Osteocyte (in vitro differentiated cells): ENCODE data around the gene PDE4B. TPM values are rescaled to one million over a fixed set of nuclear protein-coding genes. Genes with fewer than 3 reads are reported as not detected.

Source experiments
- DNase-seq: peaks from one replicate; pipeline ENCODE4 v3.0.0; 2021; ENCODE audit warnings: mixed read lengths; ENCODE audit not compliant: unreplicated experiment; ENCODE audit errors: extremely low spot score
- H3K27ac Mint-ChIP-seq: one replicate; pipeline ENCODE4 v1.8.0; 2021; ENCODE audit warnings: mild to moderate bottlenecking, mixed read lengths; ENCODE audit not compliant: unreplicated experiment
- H3K27me3 Mint-ChIP-seq: one replicate; pipeline ENCODE4 v1.8.0; 2021; ENCODE audit warnings: mixed read lengths; ENCODE audit not compliant: unreplicated experiment
- H3K36me3 Mint-ChIP-seq: one replicate; pipeline ENCODE4 v1.8.0; 2021; ENCODE audit warnings: mixed read lengths; ENCODE audit not compliant: unreplicated experiment
- H3K4me1 Mint-ChIP-seq: one replicate; pipeline ENCODE4 v1.8.0; 2021; ENCODE audit warnings: mixed read lengths; ENCODE audit not compliant: unreplicated experiment
- H3K4me3 Mint-ChIP-seq: one replicate; pipeline ENCODE4 v1.8.0; 2021; ENCODE audit warnings: mild to moderate bottlenecking, moderate library complexity, mixed read lengths; ENCODE audit not compliant: unreplicated experiment
- H3K9me3 Mint-ChIP-seq: one replicate; pipeline ENCODE4 v1.8.0; 2021; ENCODE audit warnings: mixed read lengths; ENCODE audit not compliant: unreplicated experiment
- CTCF ChIP-seq: fragments of 200-600 bp; sonication (generic); IDR thresholded peaks from 2 replicates; pipeline ENCODE4 v1.5.0; 2021; ENCODE audit warnings: antibody characterized with exemption, mild to moderate bottlenecking, moderate library complexity
- total RNA-seq: library from RNA; stranded (reverse); gene quantifications from 2 replicates; pipeline ENCODE4 v1.2.1, GENCODE V29; 2021

Gene PDE4B
- total RNA-seq, 1 donor from 2014 or later, result 53.1 TPM

- H3K27me3 Mint-ChIP-seq, result no peaks in the 10 kb centered on the region
- no peaks in the 10 kb centered on the region for H3K4me1 Mint-ChIP-seq
- TF ChIP-seq CTCF, result no peak
- H3K4me3 Mint-ChIP-seq, result no peak overlapping the region
- H3K36me3 Mint-ChIP-seq, result no peaks in the 10 kb centered on the region
- no peak overlapping the region for H3K27ac Mint-ChIP-seq
- DNase-seq, result no peak
- H3K9me3 Mint-ChIP-seq, result peaks cover 14% of the 10 kb centered on the region
These were observed 414.0 kb downstream of the PDE4B start for GRCh38 chr1:66206563-66207144.

- DNase-seq, result no peak
These were observed 414.8 kb downstream of the PDE4B start for GRCh38 chr1:66207484-66207883.

GRCh38 chr1:66208632-66209031, 415.9 kb downstream of the PDE4B start:
- peaks cover 7% of the 10 kb centered on the region for H3K9me3 Mint-ChIP-seq
- H3K27me3 Mint-ChIP-seq, result no peaks in the 10 kb centered on the region

More at GRCh38 chr1:66207484-66207883, 414.8 kb downstream of the PDE4B start:
- H3K36me3 Mint-ChIP-seq, result no peaks in the 10 kb centered on the region
- no peaks in the 10 kb centered on the region for H3K27me3 Mint-ChIP-seq
- no peak overlapping the region for H3K27ac Mint-ChIP-seq
- no peak for TF ChIP-seq CTCF
- peaks cover 14% of the 10 kb centered on the region for H3K9me3 Mint-ChIP-seq
- no peaks in the 10 kb centered on the region for H3K4me1 Mint-ChIP-seq
- no peak overlapping the region for H3K4me3 Mint-ChIP-seq

GRCh38 chr1:66210635-66211244, 418.0 kb downstream of the PDE4B start:
- Mint-ChIP-seq H3K4me1 (no peaks in the 10 kb centered on the region), H3K27ac (no peak overlapping the region), H3K4me3 (no peak overlapping the region), H3K9me3 (no peaks in the 10 kb centered on the region), H3K27me3 (no peaks in the 10 kb centered on the region), H3K36me3 (no peaks in the 10 kb centered on the region)
- TF ChIP-seq CTCF, result no peak
- no peak for DNase-seq

More at GRCh38 chr1:66208632-66209031, 415.9 kb downstream of the PDE4B start:
- H3K4me3 Mint-ChIP-seq, result no peak overlapping the region
- TF ChIP-seq CTCF, result no peak
- no peaks in the 10 kb centered on the region for H3K4me1 Mint-ChIP-seq
- H3K36me3 Mint-ChIP-seq, result no peaks in the 10 kb centered on the region
- no peak overlapping the region for H3K27ac Mint-ChIP-seq
- no peak for DNase-seq

GRCh38 chr1:66211521-66211920, 418.8 kb downstream of the PDE4B start:
- H3K27me3 Mint-ChIP-seq, result no peaks in the 10 kb centered on the region
- H3K4me3 Mint-ChIP-seq, result no peak overlapping the region
- no peaks in the 10 kb centered on the region for H3K36me3 Mint-ChIP-seq
- H3K27ac Mint-ChIP-seq, result no peak overlapping the region
- H3K4me1 Mint-ChIP-seq, result no peaks in the 10 kb centered on the region
- H3K9me3 Mint-ChIP-seq, result no peaks in the 10 kb centered on the region
- DNase-seq, result no peak
- TF ChIP-seq CTCF, result no peak
